ENCODE results near the gene ERBB4.
A peak's percentile ranks its signal among the peaks of the same experiment; 100 is the strongest.

The ERBB4 gene

DNA sequence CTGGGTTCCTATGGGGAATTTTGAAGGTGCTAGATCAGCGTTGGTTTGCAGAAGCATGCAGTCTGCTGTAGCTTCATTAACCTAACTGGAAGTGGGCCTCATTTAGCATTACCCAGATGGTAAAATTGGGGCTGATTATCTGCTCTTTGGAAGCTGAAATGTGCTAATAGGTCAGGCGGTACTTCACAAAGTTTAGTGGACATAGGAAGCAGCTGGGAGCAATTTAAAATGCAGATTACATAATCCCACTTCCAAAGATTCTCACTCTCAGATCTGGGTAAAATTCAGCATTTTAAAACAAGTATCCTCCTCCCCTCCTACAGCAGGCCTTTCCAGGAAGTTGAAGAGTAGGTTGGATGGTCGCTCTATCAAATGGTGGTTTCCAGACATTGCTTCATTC lies 1075.2 kb downstream of the ERBB4 start:
- no peak for DNase-seq (ENCODE audit: low read depth)

DNA sequence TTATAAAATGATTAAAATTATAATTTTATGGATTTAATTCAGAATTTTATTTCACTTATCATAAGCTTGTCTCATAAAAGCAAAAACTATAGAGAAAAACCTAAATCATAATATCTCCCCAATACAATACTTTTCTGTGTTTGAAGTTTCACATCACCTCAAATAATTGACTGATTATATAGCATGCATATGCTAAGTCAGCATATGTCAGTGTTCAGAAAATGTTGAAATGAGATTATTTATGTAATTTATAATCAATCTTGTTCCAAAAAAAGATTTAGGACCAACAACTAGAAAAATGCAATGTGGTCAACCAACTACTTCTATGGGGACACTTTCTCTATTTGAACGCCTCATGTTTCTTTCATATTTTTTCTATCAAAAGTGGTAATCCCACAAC lies 1079.6 kb downstream of the ERBB4 start:
- DNase-seq (ENCODE audit: low read depth) = no peak

DNA sequence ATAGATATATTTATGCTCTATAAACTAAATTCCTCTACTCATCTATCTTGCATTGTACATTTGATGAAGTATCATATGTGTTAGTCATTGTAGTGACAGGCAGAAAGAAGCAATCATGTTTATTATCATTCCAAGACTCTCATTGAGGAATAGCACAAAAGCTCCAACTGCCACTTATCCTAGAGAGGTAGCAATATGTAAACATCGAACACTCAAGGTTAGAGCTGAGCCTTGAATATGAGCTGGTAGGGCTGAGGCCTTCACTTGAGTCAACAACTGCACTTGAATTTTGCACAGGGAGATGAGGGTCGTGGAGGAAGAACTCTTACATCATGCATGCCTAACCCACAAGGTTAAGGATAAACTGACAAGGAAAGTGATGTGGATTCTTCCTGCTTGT lies 1081.3 kb downstream of the ERBB4 start:
- no peak for DNase-seq (ENCODE audit: low read depth)

DNA sequence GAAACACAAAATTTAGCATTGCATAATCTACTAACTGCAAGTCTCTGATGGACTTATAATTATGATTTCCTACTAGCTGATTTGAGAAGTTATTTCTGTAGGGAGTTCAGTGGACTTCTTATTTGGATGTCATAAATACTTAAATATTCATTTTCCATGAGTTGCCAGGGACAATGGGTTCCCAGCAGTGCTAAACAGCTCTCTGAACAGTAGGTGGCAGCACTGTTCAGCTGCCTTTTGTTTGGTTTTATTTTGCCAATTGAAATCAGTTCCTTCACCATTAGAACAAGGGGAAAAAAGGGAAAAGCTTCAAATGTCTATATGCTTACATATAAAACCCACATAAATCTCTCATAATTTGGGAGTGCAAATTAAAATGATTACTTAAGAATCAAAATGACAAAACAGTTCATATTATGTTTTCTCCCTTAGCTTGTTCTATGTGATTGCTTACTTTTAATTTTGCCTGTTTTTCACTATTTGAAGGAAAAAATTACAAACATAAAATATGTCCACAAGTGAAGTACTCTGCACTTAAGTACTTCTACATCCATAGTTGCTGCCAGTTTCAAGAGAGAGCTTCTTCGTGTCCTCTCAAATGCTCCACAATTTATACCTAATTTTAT lies 1083.3 kb downstream of the ERBB4 start:
- peak; percentile 34 for DNase-seq (ENCODE audit: low read depth)

DNA sequence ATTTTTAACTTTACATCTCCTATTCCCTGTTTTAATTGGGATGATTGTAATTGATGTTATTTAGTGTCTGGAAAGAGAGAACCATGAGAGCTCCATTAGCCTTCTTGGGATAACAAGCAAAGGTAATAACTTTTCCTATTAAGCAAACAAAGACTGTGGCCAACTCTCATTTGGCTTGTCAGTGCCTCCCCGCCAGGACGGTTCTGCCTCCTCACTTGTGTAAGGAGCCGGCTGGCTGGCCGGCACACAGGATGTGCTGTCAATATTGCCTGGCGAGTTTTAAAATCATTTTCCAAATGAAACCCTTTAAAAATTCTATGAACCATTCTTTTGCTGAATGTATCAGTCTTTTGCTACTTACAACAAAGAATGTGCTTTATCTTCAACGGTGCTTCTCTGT lies 1083.9 kb downstream of the ERBB4 start:
- DNase-seq (ENCODE audit: low read depth) = no peak

DNA sequence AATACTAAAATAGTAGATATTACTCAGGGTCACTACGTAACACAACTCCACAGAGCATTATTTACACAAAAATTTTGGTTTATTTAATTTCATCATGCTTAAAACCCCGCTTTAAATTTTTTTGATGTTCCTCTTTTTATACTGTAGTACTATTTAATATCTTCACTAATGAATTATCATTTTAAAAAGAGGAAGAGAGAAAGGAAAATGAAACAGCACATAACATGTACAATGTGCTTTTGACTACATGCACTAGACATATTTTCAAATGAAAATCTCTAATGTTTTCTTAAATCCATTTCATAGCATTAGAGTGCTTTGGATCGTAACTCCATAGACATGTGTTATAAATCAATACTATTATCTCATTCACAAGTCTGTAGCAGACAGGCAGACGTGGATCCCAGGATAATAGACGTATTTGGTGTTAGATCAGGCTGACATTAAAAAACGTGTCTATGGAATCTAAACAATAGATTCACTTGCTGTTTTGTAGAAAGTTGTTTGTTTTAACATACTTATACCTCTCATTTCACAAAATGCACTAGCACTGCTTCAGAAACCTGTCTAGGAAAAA lies 1085.2 kb downstream of the ERBB4 start:
- no peak for DNase-seq (ENCODE audit: low read depth)

DNA sequence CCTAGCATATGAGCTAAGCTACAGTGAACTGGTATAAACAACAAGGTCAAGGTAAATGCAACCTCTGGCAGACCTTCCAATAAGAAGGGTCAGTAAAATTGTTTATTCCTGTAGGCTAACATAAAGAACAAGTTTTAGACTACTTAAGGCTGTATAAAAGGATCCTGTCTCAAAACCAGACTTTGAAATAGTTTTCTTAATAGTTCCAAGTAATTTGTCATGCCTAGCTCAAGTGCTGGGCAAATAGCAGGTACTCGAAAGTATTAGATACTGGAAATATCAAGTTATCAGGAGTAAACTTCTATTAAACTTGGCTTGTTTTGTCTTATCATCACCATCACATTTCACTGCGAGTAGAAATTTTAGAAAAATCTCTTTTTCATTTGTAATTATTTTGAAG lies 1087.0 kb downstream of the ERBB4 start:
- DNase-seq (ENCODE audit: low read depth) = no peak

DNA sequence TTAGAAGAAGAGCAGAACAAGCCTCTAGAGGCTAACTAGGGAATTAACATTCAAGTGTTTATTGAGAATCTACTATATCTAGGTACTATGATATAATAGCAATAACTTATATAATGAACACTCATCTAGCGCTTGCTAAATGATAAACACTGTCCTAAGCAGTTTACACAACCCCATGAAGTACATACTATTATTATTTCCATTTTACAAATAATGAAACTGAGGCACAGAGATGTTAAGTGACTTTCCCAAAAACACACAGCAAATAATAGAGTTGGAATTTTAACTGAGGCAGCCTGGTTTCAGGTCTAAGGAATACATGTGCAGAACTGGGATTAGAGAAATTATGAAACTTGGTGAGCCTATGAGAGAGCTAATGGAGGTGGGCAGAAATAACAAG lies 1088.8 kb downstream of the ERBB4 start:
- DNase-seq (ENCODE audit: low read depth) = no peak

DNA sequence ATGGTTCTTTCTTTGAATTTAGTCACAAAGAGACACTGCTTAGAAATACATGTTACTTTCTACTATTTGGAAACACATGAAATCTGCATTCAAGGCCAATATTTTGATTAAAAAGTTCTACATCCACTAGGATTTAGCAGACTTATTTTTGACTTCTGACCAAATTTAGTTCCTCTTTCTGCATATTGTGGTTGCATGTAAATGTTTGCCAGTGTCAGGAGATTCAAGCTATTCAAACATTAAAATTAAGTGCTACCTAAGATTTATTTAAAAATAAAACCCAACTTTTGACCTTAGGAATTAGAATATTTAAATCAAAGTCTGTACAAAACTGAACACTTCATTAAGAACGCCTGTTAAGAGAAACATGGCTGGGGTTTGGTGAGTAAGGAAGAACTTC lies 1091.1 kb downstream of the ERBB4 start:
- DNase-seq (ENCODE audit: low read depth) = no peak

DNA sequence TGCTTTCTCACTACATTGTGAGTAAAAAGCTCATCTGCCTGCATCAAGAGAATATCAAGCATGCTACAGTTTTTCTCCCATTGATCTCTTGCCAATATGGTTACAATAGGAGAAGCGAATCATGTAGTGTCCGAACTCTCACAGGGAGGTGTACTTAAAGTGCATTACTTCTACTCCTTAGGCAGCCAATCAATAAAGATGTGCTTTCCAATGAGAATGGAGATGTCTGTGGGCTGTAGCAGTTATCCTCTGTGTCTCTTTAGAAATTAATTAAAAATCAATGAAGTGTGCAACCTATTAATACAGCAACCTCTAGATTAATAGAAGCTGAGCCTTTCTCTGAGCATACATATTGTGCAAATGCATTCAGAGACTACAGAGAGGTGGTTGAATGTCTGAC lies 1098.5 kb downstream of the ERBB4 start:
- DNase-seq (ENCODE audit: low read depth) = no peak

DNA sequence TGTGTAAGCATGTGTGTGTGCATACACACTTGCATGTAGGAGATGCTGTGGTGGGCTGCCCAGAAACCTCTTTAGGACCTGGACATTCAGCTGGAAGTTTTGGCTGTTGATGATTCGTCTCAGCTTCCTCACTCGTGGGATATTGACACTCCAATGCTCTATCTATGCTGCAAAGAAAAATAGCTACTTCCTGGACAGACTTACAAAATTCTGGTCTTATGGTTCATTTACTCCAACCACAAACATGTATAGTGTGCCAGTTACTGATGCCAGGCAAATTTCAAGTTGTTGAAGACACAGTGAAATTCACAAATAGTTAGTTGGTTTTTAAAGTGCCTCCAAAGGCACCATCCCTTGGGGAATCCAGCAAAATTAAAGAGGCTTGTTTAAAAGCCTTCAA lies 1099.6 kb downstream of the ERBB4 start:
- no peak for DNase-seq (ENCODE audit: low read depth)

DNA sequence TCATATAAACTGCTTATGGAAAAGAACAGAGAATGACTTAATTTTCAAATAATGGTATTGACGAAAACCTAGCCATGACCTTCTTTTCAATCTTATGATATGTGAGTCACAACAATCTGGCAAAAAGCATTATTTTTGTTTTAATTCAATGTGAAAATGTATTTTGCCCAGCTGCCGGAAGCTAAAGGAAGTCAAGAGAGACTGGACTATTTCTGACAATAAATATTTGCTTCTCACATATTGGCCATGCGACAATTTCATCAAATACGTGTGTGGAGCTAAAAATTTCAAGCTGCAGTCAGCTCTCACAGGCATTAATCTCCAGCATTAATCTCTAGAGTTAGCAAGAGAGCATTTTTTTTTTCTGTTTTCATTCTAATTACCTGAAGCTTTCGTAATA lies 1101.2 kb downstream of the ERBB4 start:
- DNase-seq (ENCODE audit: low read depth) = no peak

DNA sequence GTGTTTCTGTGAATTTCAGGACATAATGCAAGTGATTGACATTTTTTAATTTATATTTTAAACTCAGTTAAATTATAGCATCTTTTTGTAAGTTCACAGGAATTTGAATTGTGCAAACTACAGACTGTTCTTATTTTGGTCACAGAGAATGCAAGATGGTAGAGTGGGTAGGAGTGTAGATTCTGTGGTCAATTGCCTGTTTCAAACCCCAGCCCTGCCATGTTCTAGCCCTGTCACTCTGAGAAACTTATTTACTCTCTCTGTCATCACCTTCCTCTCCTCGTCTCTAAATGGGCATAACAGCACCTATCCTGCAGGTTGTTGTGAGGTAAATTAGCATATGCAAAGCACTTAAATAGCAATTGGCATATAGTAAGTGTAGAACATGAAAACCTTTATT lies 1102.4 kb downstream of the ERBB4 start:
- no peak for DNase-seq (ENCODE audit: low read depth)

DNA sequence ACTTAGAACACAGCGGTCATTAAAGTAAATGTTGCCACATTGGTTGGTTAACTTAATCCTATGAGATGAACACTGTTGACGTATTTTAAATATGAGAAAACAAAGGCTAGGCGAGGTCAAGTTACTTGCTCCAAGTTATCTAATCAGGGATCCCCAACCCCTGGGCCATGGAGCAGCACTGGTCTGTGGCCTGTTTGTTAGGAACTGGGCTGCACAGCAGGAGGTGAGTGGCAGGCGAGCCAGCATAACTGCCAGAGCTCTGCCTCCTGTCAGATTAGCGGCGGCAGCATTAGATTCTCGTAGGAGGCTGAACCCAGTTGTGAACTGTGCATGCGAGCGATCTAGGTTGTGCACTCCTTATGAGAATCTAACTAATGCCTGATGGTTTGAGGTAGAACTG lies 1103.3 kb downstream of the ERBB4 start:
- DNase-seq (ENCODE audit: low read depth) = no peak

DNA sequence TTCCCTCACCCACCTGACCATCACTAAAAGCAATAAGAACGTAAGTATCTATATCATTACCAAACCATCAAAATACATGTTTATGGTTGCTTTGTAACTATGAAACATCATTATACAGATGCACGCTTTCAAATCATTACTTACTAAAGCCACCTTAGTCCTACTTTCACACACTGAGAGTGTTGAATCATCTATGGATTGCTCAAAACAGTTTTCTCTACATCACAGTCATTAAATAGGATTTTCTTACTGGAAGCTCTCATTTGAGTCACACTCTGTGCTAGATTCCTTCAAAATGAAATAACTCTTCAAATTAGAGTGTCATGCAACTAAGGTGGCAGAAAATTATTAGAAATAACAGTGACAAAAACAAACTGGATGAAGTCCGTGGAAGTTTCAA lies 1103.8 kb downstream of the ERBB4 start:
- no peak for DNase-seq (ENCODE audit: low read depth)

DNA sequence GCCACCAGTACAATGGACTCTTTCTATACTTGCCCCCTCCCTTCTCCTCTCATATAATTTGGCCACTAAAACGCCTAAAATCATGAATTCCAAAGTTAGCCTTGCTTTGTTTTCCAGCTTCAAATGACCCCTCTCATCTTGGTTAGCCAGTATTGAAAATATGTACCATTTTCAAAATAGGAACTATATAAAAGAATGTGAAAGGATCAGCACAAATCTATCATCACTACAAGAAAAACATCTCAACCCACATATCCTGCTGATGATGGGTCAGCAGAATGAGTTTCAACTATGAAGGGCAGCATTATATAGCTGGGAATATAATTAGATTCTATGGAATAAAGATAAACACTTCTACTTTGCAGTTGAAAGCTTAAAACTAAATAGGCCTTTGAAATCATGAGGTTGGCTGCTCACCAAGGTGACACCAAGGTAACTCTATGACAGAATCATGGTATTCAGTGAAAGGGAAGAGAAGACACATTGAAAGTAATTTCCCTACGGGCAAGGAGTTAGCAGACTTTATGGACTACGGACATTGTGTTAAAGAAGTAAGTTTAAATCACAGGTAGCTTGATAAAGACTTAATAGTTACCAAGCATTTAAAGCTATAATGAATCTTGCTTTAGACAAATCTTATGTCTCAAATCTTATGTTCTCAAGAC lies 1109.2 kb downstream of the ERBB4 start:
- DNase-seq (ENCODE audit: low read depth) = no peak

DNA sequence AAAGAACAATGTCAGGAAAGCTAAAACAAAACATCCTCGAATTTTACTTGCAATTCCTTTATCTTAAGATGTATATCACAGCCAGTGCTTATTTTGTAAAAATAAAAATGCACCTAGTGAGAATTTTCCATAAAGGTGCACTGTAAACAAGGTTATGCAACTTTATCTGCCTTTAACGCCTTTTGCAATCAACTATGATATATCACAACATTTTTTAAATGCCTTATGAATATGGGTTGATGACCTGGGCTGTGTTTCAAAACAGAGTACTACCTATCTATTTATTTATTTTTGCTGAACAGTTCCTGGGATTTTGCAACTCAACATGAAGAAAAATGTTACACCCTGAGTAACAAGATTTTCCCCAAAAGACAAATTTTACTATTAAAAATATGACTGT lies 1112.4 kb downstream of the ERBB4 start:
- no peak for DNase-seq (ENCODE audit: low read depth)

DNA sequence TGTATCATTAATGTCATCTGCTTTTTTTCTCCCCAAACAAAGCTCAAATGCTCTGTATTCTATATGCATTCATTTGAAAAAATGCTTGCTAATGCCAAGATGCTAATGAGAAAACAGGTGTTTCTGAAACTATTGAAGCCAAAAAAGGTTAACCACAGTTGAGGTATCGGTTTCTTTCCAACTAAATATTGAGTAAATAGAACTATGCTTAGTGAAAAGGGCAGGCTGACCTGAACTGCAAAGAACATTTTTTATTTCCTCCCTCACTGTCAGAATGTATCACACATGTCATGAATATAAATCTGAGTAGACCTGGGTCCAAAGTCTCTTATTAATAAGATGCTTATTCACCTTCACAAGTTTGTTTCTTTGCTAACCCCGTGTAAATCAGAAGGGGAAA lies 1115.6 kb downstream of the ERBB4 start:
- DNase-seq (ENCODE audit: low read depth) = no peak

DNA sequence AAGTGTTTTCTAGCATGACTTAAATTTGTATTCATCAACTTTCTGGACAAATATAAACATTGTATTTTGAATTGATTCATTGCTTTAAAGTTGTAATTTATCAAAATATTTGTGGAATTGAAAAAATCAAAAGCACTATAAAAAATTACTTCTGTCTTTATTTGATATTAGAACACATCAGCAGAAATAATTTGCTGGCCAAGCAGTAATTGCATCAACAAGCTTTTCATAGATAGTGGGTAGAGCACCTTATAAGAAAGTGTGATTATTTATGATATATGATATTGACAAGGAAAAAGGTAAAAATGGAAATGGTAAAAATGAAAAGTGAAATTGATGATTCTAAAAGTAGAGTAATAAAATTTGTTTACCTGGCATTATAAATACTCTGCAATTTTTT lies 1121.1 kb downstream of the ERBB4 start:
- DNase-seq (ENCODE audit: low read depth) = no peak

DNA sequence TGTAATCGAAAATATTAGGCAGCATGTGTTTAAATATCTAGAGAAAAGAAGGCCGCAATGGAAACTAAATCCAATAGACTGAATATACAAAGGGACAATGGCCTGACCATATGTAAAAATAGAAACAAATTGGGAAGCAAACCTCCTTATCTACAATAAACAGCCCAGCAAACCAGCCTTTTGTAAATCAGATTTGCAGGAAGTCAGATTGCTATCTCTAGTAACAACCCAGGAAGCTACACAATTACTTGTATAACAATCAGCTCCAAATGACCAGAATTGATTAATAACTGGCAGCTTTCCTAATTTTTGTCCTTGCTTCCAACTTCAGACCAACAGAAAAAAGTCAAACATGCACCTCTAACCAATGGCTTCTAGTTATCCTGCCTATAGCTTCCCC lies 1122.2 kb downstream of the ERBB4 start:
- DNase-seq (ENCODE audit: low read depth) = no peak

DNA sequence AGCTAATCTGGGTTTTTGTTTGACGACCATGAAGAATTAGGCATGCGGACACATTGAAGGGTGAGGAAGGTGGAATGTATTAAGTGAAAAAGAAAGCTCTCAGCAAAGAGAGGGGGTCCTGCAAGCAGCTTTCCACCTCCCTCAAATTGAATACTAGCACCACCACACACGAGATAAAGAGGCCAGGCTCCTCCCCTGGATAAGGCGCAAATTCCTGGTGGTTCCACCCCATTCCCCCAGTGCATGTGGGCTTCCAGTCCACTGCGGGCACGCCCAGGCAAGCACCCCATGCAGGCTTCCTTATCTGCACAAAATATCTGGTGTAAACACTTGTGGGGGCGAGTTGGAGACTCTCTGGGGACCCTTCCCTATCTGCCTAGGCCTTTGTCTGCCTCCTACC lies 1124.9 kb downstream of the ERBB4 start:
- no peak for DNase-seq (ENCODE audit: low read depth)

DNA sequence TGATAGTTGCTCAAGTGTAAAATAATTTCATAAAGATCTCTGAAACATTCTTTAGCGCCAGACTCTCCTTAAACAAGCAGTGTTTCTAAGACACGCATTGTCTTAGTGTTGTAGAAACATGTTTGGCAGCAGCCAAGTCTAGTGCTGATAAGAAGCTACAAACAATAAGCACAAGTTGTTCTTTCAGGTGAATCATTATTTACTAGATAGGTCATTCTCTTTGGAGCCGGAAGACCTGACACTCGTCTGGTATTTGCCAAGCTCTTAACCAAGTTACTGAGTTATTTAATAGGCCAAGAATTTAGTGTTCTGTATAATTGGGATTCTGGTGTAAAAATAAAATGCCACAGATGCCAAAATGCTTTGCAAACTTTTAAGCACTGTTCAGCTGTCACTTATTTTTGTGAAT lies 1130.1 kb downstream of the ERBB4 start:
- peak; percentile 33 for DNase-seq (ENCODE audit: low read depth)

DNA sequence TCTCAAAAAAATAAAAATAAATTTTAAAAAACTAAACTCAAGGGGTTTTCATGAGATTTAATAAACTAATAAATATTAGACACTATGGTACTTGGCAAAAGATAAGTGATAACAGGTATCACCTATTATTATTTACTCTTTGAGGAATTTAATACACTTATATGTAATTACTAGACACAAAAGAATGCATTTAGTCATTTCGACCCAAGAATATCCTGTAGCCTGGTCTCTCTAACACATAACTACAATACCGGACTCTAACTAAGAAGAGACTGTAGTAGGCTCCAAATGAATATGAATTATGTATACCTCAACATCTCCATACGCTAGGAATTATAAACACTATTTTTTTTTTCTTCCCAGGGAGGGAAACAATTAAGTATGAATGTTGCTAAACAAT lies 1131.5 kb downstream of the ERBB4 start:
- DNase-seq (ENCODE audit: low read depth) = no peak

DNA sequence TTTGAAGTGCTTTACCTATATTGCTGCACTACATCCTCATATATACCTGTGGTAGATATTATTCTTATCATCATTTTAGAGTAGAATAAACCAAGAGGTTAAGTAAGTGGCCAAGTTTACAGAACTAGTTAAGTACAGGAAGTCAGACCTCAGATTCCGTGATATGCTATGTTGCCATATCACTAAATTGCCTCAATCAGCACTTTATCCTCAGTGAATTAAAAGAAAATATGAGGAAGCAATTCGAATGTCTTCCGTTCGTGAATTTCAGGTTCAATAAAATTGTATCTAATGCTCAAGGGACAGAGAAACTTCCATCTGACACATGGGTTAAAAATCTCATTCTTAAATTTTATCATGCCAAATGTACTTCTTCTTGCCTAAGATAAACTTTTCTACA lies 1133.6 kb downstream of the ERBB4 start:
- DNase-seq (ENCODE audit: low read depth) = no peak

Measured in iris pigment epithelial cell (primary cell).